Hematopoietic multipotent progenitor cell treated with erythropoietin and hydrocortisone succinate and interleukin-3 and kit ligand, for 6 days (in vitro differentiated cells): ENCODE measurements around the gene TTC5.
"Not testable (repeated sequence)": the region's sequence is repeated elsewhere in the genome, so short reads cannot be mapped to it uniquely, and the experiment has no call there.

Experiments used
- DNase-seq: peaks from one replicate; pipeline ENCODE4 v3.0.0-alpha.2; 2015

TTC5 gene

GRCh38 chr14:20295067-20295466 lies 10.7 kb downstream of the TTC5 start:
- no peak for DNase-seq

DNA sequence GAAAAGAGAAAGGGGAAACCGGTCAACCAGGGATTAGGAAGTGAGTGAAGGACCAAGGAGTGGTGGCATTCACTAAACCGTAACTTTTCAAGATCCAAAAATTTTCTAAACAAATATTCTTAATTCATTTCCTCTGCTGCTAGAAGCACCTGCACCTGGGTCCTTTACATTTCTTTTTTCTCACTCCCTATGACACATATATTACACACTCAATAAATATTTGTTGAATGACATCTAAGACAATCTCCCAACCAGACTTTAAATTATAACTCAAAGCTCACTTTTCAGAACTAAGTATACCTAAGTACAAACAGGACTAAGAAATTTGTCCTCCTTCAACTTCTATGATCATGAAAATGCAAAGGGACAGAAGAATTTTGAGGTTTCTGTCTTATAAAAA lies 11.1 kb downstream of the TTC5 start:
- DNase-seq, result no peak

GRCh38 chr14:20281998-20282397 lies 23.8 kb downstream of the TTC5 start:
- DNase-seq, result not testable (repeated sequence)

GRCh38 chr14:20280265-20280664 lies 25.5 kb downstream of the TTC5 start:
- not testable (repeated sequence) for DNase-seq

- DNase-seq, result peak; percentile 68
These were observed 27.3 kb downstream of the TTC5 start for GRCh38 chr14:20278414-20278813.

DNA sequence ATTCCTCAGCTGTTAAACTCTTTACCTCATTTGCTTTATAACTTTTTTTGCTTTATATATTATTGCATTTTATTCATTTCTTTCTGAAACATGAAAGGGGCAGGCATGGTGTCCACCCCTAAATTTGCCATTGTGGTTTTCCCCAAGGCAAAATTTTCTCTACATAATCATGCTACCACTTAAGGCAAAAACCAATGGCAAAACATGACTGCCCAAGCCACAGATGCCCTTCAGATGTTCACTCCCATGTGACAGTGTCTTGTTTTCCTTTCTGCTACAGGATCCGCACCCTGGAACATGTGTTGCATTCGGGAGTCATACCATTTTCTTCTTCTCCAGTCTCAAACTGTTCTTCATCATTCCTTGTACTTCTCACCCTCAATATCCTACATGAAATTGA lies 28.3 kb downstream of the TTC5 start:
- no peak for DNase-seq

DNA sequence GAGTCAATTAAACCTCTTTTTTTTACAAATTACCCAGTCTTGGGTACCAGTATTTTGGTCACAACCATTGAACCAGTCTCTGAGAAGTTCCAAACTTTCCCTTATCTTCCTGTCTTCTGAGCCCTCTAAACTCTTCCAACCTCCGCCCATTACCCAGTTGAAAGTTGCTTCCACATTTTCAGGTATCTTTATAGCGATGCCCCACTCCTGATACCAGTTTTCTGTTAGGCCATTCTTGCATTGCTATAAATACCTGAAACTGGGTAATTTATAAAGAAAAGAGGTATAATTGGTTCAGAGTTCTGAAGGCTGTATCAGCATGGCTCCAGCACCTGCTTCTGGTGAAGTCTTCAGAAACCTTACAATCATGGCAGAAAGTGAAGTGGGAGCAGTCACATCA lies 31.7 kb downstream of the TTC5 start:
- no peak for DNase-seq

DNA sequence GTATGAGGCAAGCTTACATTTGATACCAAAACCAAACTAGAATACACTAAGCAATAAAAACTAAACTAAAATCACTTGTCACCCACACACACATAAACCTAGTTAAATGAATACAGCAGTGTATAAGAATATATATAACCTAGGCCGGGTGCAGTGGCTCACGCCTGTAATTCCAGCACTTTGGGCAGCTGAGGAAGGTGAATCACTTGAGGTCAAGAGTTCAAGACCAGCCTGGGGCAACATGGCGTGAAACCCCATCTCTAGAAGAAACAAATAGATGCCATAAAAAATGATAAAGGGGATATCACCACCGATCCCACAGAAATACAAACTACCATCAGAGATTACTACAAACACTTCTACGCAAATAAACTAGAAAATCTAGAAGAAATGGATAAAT lies 41.4 kb downstream of the TTC5 start:
- DNase-seq, result not testable (repeated sequence)

GRCh38 chr14:20262642-20263128 lies 43.1 kb downstream of the TTC5 start:
- no peak for DNase-seq

DNA sequence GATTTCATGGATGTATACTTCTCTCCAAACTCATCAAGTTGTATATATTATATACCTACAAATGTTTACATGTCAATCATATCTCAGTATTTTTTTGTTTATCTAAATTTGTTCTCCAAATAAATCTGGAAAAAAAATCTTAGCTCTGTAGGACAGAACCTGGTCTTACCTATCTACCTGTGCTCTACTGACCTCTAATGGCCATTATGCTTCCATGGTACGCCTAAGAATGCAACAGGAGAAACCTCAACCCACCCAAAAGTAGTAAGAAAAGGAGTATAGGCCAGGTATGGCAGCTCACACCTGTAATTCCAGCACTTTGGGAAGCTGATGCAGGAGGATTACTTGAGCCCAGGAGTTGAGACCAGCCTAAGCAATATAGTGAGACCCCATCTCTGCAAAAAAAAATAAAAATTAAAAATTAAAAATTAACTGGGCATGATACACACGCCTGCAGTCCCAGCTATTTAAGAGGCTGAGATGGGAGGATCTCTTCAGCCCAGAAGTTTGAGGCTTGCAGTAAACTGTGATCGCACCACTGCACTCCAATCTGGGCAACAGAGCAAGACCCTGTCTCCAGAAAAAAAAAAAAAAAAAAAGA lies 58.0 kb downstream of the TTC5 start:
- DNase-seq, result peak; percentile 63
